ENCODE results near the gene DCAF8L2.

GRCh38 chrX:27619459-27619858 is 29.3 kb downstream of the DCAF8L2 start:
- TF ChIP-seq TEAD4 (IDR thresholded peaks at IDR 0.05) (no peak), REST (IDR thresholded peaks at IDR 0.05; ENCODE audit: low read depth) (no peak), EP300 (IDR thresholded peaks at IDR 0.05; ENCODE audit: borderline replicate concordance) (no peak), YY1 (IDR thresholded peaks at IDR 0.05; ENCODE audit: low read depth) (no peak), MAX (IDR thresholded peaks at IDR 0.05) (no peak), EGR1 (IDR thresholded peaks at IDR 0.05) (no peak), TAF1 (IDR thresholded peaks at IDR 0.05; ENCODE audit: low read depth) (no peak), TCF12 (IDR thresholded peaks at IDR 0.05; ENCODE audit: low read depth) (no peak), RAD21 (IDR thresholded peaks at IDR 0.05; ENCODE audit: low read depth) (no peak), CEBPB (IDR thresholded peaks at IDR 0.05) (no peak), CREB1 (IDR thresholded peaks at IDR 0.05; ENCODE audit: low read depth) (no peak)
- TF ChIP-seq, protein P1, sequence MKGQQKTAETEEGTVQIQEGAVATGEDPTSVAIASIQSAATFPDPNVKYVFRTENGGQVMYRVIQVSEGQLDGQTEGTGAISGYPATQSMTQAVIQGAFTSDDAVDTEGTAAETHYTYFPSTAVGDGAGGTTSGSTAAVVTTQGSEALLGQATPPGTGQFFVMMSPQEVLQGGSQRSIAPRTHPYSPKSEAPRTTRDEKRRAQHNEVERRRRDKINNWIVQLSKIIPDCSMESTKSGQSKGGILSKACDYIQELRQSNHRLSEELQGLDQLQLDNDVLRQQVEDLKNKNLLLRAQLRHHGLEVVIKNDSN (IDR thresholded peaks at IDR 0.05): no peak

Measured in Ishikawa (cell line).